Ovary (tissue), 3 donors: ENCODE data around the gene C1orf174.
A peak's percentile ranks its signal among the peaks of the same experiment; 100 is the strongest.

Experiments
- CTCF ChIP-seq, 3 donors: fragments of 450-650 bp in 2 of 3; fragments of 200-600 bp in 1 of 3; IDR thresholded peaks; one replicate each; pipeline versions ENCODE4 v1.5.1 to v1.8.0; 2016 to 2022; ENCODE audit warnings: antibody characterized with exemption in 3 of 3, mild to moderate bottlenecking in 1 of 3
- EP300 ChIP-seq: sonication (generic); formaldehyde crosslinking; IDR thresholded peaks from one replicate; pipeline ENCODE4 v1.6.1; 2017; ENCODE audit warnings: antibody characterized with exemption
- POLR2A ChIP-seq: fragments of 450-650 bp; IDR thresholded peaks from one replicate; pipeline ENCODE4 v1.6.1; 2017; ENCODE audit warnings: antibody characterized with exemption, mild to moderate bottlenecking, moderate library complexity
- donor health status: DM: no; HTN: no; CAD: no.

GRCh38 chr1:3900969-3901529 is 977 bp upstream of the C1orf174 start:
- TF ChIP-seq CTCF (IDR thresholded peaks at IDR 0.05): peak in 2 of 3 donors; percentile 20 to 42
- TF ChIP-seq EP300: no peak
- peak; percentile 51 for TF ChIP-seq POLR2A
